NCI-H345 treated with DMSO at 0.1 percent for 48 hours (cell line): Measurements from ENCODE around the gene PRRC2A.
"Not testable (repeated sequence)": the region's sequence is repeated elsewhere in the genome, so short reads cannot be mapped to it uniquely, and the experiment has no call there.

ENCODE experiments used
- DNase-seq: peaks from one replicate; lab custom pipeline; 2025; ENCODE audit not compliant: unreplicated experiment; lab: John Stamatoyannopoulos, UW

PRRC2A gene

GRCh38 chr6:31585491-31585890, 35.0 kb upstream of the PRRC2A start:
- DNase-seq: no peak

- DNase-seq: no peak
These were observed 34.5 kb upstream of the PRRC2A start, which contains the start of gene LST1 for GRCh38 chr6:31586008-31586407. Gene LST1, plus strand, starts transcription at chr6:31586277. Its CDS starts 1,023 bp downstream, at chr6:31587300.

GRCh38 chr6:31586599-31587281, 33.8 kb upstream of the PRRC2A start:
- DNase-seq: no peak

GRCh38 chr6:31587791-31588777, 32.4 kb upstream of the PRRC2A start:
- DNase-seq: no peak

- no peak for DNase-seq
These were observed 31.5 kb upstream of the PRRC2A start for GRCh38 chr6:31588871-31589650.

GRCh38 chr6:31590691-31591090, 29.8 kb upstream of the PRRC2A start:
- DNase-seq: not testable (repeated sequence)

- no peak for DNase-seq
These were observed 28.1 kb upstream of the PRRC2A start for GRCh38 chr6:31592396-31592771.

- no peak for DNase-seq
These were observed 23.5 kb upstream of the PRRC2A start for GRCh38 chr6:31597006-31597405.

- no peak for DNase-seq
These were observed 13.2 kb upstream of the PRRC2A start for GRCh38 chr6:31607317-31607716.

- DNase-seq: no peak
These were observed 10.8 kb upstream of the PRRC2A start for GRCh38 chr6:31609519-31610406.

GRCh38 chr6:31610968-31611367, 9.5 kb upstream of the PRRC2A start:
- no peak for DNase-seq

GRCh38 chr6:31614075-31614619, 6.4 kb upstream of the PRRC2A start:
- no peak for DNase-seq

- no peak for DNase-seq
These were observed 5.6 kb upstream of the PRRC2A start, which contains the start of gene AIF1 for GRCh38 chr6:31614684-31615578. Gene AIF1, plus strand, starts transcription at chr6:31615234. Its CDS starts 96 bp downstream, at chr6:31615330.

- DNase-seq: no peak
These were observed 4.8 kb upstream of the PRRC2A start for GRCh38 chr6:31615748-31616147.

GRCh38 chr6:31617010-31617409, 3.5 kb upstream of the PRRC2A start:
- no peak for DNase-seq

GRCh38 chr6:31619805-31620585, 520 bp upstream of the PRRC2A start:
- DNase-seq: peak; percentile 97

GRCh38 chr6:31621320-31621939, 915 bp downstream of the PRRC2A start:
- no peak for DNase-seq

GRCh38 chr6:31621991-31622390, 1.5 kb downstream of the PRRC2A start:
- DNase-seq: no peak
